ENCODE results near the gene NTS. TPM values are rescaled to one million over a fixed set of nuclear protein-coding genes. Genes with fewer than 3 reads are reported as not detected.
A peak's percentile ranks its signal among the peaks of the same experiment; 100 is the strongest.

NTS gene
- total and polyA plus RNA-seq, 12 donors = 0.07 to 0.39 (median 0.20) TPM; not detected in 8

DNA sequence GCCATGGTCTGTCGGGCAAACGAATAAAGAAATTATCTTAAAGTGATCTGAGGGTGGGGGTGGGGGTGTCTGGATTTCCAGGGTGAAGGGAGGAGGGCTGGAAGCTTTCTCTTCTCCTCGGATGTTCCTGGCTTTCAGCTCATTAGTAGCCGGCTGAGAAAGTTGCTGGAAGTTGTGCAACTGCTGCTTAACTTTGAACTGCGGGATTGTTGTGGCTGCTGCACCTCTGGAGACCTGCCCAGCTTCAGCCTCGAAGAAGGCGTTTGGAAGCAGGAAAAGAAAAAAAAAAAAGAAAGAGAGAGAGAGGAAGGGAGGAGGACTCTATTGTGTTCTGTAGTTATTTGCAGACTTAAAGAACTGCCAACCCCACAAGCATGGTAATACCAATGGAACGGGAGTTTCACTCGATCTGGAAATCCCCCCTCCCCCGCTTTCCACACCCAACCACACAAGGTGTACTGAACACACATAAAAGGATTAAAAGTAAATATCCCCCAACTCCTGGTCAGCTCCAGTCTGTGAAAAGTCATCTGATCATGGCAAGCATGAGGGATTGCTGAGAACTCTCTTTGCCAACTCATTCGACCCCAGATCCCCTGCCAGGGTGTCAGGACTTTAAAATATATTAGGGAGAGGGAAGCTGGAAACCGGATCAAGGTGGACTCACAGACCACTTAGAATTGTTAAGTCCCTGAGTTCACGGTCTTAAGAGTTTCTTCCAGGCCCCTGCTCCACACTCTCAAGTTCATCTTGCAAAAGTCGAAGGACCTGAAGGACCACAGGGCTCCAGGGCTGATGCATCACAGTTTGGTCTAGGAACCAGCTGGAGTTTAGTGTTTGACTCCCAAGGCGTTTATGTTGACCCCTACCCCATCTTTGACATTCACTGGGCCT is 37.7 kb upstream of the NTS start, which contains the start of gene RASSF9:
Gene RASSF9, minus strand, starts transcription at position 213 of the 894 bp plus-strand sequence. Its CDS starts 208 bp downstream, at position 5.
- Histone ChIP-seq H3K27ac (peak within 1 kb of the TSS in 9 of 10 donors; percentile 69 to 93 (median 85)), H3K36me3 (no peaks in the 10 kb centered on the region), H3K27me3 (no peaks in the 10 kb centered on the region), H3K9me3 (no peaks in the 10 kb centered on the region), H3K4me3 (peak within 1 kb of the TSS; percentile 33 to 71 (median 58)), H3K4me1 (peaks cover 0 to 41% (median 18%) of the 10 kb centered on the region in 9 donors)
- DNase-seq = peak; percentile 58 to 60
- TF ChIP-seq, protein P1, sequence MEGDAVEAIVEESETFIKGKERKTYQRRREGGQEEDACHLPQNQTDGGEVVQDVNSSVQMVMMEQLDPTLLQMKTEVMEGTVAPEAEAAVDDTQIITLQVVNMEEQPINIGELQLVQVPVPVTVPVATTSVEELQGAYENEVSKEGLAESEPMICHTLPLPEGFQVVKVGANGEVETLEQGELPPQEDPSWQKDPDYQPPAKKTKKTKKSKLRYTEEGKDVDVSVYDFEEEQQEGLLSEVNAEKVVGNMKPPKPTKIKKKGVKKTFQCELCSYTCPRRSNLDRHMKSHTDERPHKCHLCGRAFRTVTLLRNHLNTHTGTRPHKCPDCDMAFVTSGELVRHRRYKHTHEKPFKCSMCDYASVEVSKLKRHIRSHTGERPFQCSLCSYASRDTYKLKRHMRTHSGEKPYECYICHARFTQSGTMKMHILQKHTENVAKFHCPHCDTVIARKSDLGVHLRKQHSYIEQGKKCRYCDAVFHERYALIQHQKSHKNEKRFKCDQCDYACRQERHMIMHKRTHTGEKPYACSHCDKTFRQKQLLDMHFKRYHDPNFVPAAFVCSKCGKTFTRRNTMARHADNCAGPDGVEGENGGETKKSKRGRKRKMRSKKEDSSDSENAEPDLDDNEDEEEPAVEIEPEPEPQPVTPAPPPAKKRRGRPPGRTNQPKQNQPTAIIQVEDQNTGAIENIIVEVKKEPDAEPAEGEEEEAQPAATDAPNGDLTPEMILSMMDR (IDR thresholded peaks at IDR 0.05) = no peak
- ATAC-seq = peak; percentile 74 to 92 (median 86)
- 22 to 24% methylated on average over 15 of the region's 15 CpGs for WGBS, 2 donors
- intact Hi-C loops (cut with DNase I) = no loop called here

DNA sequence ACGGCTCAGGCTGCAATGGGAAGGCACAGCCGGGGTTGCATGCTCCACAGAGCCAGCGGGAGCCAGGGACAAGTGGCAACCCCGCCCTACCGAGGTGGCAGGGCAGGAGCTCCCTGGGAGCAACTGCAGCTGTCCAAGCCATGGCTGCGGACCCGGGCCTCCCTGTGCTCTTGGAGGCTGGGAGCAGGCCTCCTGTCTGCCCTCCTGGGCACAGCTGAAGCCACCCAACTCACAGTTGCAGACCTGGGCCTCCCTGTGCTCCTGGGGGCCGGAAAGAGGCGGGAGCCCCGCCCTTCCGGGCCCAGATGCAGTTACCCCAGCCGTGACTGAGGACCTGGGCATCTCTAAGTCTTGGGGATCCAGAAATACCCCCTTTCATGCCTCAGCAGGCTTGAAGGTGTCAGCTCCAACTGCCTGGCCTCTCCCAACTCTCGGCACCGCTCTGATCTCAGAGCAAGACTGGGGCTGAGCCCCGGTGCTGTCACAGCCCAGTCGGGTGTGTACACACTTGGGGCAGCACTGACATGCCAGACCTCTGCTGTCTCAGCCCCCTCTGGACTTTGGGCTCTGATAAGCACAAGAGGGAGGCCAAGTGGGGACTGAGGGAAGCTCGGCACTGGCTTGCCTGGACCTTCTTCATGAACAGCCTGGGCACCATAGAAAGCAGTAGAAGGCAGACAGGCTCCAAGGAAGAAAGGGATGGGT is 30.3 kb upstream of the NTS start:
- Histone ChIP-seq H3K36me3 (no peaks in the 10 kb centered on the region), H3K4me1 (peaks cover 0 to 9% (median 0%) of the 10 kb centered on the region in 9 donors), H3K9me3 (no peaks in the 10 kb centered on the region), H3K4me3 (no peak overlapping the region), H3K27ac (no peak overlapping the region), H3K27me3 (no peaks in the 10 kb centered on the region)
- DNase-seq (no peak), ATAC-seq (peak in 1 of 8 donors; percentile 25)
- intact Hi-C loops (cut with DNase I) = no loop called here
- TF ChIP-seq, protein P1 (IDR thresholded peaks at IDR 0.05) = no peak
- WGBS, 2 donors = 86 to 90% methylated on average over 17 of the region's 17 CpGs

DNA sequence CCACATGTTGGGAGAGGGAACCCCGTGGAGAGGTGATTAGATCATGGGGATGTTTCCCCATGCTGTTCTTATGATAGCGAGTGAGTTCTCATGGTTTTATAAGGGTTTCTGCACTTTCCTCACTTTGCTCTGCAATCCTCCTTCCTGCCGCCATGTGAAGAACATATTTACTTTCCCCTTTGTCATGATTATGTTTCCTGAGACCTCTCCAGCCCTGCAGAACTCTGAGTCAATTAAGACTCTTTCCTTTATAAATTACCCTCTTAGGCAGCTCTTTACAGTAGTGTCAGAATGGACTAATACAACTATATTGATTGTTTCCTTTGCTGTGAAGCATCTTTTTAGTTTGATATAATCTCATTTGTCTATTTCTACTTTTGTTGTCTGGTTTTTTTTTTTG is 24.8 kb upstream of the NTS start:
- Histone ChIP-seq H3K4me1 (peaks cover 0 to 9% (median 0%) of the 10 kb centered on the region in 9 donors), H3K4me3 (no peak overlapping the region), H3K9me3 (peaks cover 0 to 9% (median 0%) of the 10 kb centered on the region in 11 donors), H3K27me3 (no peaks in the 10 kb centered on the region), H3K27ac (no peak overlapping the region), H3K36me3 (no peaks in the 10 kb centered on the region)
- ATAC-seq (no peak), DNase-seq (no peak)
- WGBS, 2 donors = 65 to 75% methylated on average over 3 of the region's 3 CpGs
- TF ChIP-seq, protein P1 (IDR thresholded peaks at IDR 0.05) = no peak
- intact Hi-C loops (cut with DNase I) = no loop called here

DNA sequence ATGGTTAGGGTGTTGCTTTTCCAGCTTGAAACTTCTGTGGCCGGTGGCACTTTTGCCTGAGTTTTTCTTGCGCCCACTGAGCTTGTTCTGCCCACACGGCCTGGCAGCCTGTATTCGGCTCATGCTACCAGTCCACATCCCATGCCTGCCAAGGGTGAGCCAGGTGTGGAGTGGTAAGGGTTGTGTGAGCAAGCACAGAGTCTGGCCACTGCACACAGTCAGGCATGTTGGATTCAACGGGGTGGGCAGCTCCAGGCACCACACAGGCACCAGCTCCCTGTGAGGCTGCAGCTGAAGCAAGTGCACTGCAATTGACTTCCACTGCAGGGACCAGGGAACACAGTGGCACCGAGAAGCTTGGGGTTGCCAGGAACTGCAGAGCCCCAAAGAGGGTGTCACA is 18.8 kb upstream of the NTS start:
- Histone ChIP-seq H3K36me3 (no peaks in the 10 kb centered on the region), H3K4me3 (no peak overlapping the region), H3K27me3 (no peaks in the 10 kb centered on the region), H3K27ac (no peak overlapping the region), H3K9me3 (peaks cover 0 to 8% (median 0%) of the 10 kb centered on the region in 11 donors), H3K4me1 (no peaks in the 10 kb centered on the region)
- WGBS, 2 donors = 80 to 87% methylated on average over 6 of the region's 6 CpGs
- ATAC-seq = no peak
- intact Hi-C loops (cut with DNase I) = no loop called here
- DNase-seq = no peak
- TF ChIP-seq, protein P1 (IDR thresholded peaks at IDR 0.05) = no peak
